Measurements from ENCODE around the gene LRRC2.
"Not testable (repeated sequence)": the region's sequence is repeated elsewhere in the genome, so short reads cannot be mapped to it uniquely, and the experiment has no call there.

LRRC2 gene

GRCh38 chr3:46584598-46585467 is 18.7 kb upstream of the LRRC2 start:
- DNase-seq (ENCODE audit: low read depth): no peak

GRCh38 chr3:46580675-46581074 is 14.6 kb upstream of the LRRC2 start:
- DNase-seq (ENCODE audit: low read depth): no peak

GRCh38 chr3:46579756-46580286 is 13.7 kb upstream of the LRRC2 start:
- DNase-seq (ENCODE audit: low read depth): no peak

GRCh38 chr3:46578973-46579755 is 13.1 kb upstream of the LRRC2 start:
- no peak for DNase-seq (ENCODE audit: low read depth)

- DNase-seq (ENCODE audit: low read depth): not testable (repeated sequence)
Measured at GRCh38 chr3:46577580-46578249, 11.6 kb upstream of the LRRC2 start.

GRCh38 chr3:46576879-46577278 is 10.8 kb upstream of the LRRC2 start:
- no peak for DNase-seq (ENCODE audit: low read depth)

GRCh38 chr3:46576386-46576785 is 10.3 kb upstream of the LRRC2 start:
- DNase-seq (ENCODE audit: low read depth): no peak

GRCh38 chr3:46575577-46576222 is 9.6 kb upstream of the LRRC2 start:
- DNase-seq (ENCODE audit: low read depth): no peak

GRCh38 chr3:46574881-46575576 is 8.9 kb upstream of the LRRC2 start:
- no peak for DNase-seq (ENCODE audit: low read depth)

GRCh38 chr3:46574243-46574646 is 8.1 kb upstream of the LRRC2 start:
- no peak for DNase-seq (ENCODE audit: low read depth)

GRCh38 chr3:46573701-46574100 is 7.6 kb upstream of the LRRC2 start:
- DNase-seq (ENCODE audit: low read depth): no peak

- no peak for DNase-seq (ENCODE audit: low read depth)
Measured at GRCh38 chr3:46571684-46572083, 5.6 kb upstream of the LRRC2 start.

- no peak for DNase-seq (ENCODE audit: low read depth)
Measured at GRCh38 chr3:46565607-46566039, 479 bp downstream of the LRRC2 start.

GRCh38 chr3:46565077-46565476 is 1.0 kb downstream of the LRRC2 start:
- no peak for DNase-seq (ENCODE audit: low read depth)

- DNase-seq (ENCODE audit: low read depth): no peak
Measured at GRCh38 chr3:46564190-46565021, 1.7 kb downstream of the LRRC2 start.

GRCh38 chr3:46561951-46562350 is 4.2 kb downstream of the LRRC2 start:
- no peak for DNase-seq (ENCODE audit: low read depth)

GRCh38 chr3:46561511-46561910 is 4.6 kb downstream of the LRRC2 start:
- DNase-seq (ENCODE audit: low read depth): no peak

GRCh38 chr3:46559091-46559704 is 6.9 kb downstream of the LRRC2 start:
- DNase-seq (ENCODE audit: low read depth): no peak

- DNase-seq (ENCODE audit: low read depth): peak; percentile 89
Measured at GRCh38 chr3:46558184-46559043, 7.7 kb downstream of the LRRC2 start.
